AG09319 (cell line): ENCODE results near the gene CRACDL.

Source experiments
- DNase-seq: peaks from one replicate; pipeline ENCODE4 v3.0.0-alpha.2; 2010; ENCODE audit warnings: low read depth; ENCODE audit errors: extremely low read depth
- TF ChIP-seq, protein P1 (sequence below): IDR thresholded peaks from 2 replicates; pipeline ENCODE4 v1.5.1; 2011; ENCODE audit warnings: low read depth, mild to moderate bottlenecking, inconsistent platforms, low read length, moderate library complexity

CRACDL gene

DNA sequence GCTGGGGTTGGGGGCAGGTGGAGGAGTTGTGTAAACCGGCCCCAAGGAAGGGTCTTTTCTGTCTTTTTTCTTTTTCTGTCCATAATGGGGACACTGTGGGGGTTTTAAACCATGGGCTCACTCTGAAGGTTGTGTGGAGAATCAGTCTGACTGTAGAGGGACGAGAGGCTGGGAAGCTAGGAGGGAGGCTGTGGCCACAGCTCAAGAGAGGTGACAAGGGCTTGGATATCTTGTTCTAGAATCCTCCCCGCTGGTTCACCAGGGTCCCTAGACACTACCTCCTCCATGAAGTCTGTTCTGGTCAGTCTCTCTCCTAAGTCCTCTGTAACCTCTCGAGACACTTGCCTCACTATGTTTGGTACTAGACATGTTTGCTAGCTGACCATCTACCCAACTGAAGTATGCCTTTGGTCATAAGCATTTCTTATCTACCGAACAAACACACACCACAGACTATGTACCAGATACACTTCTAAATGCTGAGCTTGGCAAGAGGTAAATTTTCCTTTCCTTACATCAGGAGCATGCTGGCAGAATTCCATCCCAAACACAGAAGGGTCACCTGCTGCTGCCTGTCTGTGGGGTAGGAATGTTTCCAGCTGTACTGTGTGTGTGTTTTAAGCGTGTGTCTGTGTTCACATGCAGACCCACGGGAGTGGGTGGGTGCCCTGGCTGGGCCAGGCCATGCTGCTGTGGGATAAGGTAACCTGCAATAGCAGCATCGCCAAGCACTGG is 135.5 kb downstream of the CRACDL start:
- no peak for DNase-seq

DNA sequence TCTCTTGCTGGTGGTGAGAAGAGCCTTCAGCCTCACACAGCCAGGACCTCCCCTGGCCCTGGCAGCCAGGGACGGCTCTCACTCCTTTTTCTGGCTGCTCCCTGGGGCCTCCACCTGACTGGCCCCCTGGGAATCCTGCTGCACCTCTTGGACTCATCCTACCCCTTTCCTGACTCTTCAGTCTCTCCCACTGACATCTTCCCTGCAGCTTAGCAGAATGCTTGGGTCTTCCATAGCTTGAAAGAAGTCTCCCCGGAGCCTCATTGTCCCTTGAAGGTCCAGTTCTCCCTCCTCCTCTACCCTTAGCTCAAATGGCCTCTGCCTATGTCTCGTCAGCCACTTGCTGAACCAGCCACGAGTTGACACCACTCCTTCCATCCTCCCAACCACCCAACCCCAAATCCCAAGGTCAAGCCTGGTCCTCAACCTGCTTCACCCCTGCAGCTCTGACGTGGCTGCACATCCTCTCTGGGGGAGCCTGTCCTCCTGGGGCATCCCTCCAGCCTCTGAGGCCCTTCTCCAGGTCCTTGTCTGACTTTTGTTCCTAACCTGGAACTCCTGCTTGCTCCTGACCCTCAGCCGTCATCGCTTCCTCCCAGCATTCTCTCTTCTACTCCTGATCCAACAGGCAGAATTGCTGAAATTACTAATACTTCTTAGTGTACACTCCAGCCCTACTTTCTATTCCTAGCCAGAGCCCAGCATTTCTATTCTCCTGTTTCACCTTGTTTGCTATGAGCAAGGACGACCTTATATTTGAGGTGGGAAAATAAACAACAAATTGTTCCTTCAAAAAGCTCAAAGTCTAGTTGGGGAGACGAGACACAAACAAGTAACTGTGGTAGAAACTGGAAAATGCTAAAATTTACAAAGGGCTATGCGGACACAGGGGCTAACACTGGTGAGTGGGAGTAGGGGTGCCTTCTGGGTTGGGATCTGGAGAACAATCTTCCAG is 136.4 kb downstream of the CRACDL start:
- no peak for DNase-seq
- TF ChIP-seq, protein P1, sequence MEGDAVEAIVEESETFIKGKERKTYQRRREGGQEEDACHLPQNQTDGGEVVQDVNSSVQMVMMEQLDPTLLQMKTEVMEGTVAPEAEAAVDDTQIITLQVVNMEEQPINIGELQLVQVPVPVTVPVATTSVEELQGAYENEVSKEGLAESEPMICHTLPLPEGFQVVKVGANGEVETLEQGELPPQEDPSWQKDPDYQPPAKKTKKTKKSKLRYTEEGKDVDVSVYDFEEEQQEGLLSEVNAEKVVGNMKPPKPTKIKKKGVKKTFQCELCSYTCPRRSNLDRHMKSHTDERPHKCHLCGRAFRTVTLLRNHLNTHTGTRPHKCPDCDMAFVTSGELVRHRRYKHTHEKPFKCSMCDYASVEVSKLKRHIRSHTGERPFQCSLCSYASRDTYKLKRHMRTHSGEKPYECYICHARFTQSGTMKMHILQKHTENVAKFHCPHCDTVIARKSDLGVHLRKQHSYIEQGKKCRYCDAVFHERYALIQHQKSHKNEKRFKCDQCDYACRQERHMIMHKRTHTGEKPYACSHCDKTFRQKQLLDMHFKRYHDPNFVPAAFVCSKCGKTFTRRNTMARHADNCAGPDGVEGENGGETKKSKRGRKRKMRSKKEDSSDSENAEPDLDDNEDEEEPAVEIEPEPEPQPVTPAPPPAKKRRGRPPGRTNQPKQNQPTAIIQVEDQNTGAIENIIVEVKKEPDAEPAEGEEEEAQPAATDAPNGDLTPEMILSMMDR, result no peak

More for the DNA sequence above, 135.5 kb downstream of the CRACDL start:
- TF ChIP-seq, protein P1, result no peak

DNA sequence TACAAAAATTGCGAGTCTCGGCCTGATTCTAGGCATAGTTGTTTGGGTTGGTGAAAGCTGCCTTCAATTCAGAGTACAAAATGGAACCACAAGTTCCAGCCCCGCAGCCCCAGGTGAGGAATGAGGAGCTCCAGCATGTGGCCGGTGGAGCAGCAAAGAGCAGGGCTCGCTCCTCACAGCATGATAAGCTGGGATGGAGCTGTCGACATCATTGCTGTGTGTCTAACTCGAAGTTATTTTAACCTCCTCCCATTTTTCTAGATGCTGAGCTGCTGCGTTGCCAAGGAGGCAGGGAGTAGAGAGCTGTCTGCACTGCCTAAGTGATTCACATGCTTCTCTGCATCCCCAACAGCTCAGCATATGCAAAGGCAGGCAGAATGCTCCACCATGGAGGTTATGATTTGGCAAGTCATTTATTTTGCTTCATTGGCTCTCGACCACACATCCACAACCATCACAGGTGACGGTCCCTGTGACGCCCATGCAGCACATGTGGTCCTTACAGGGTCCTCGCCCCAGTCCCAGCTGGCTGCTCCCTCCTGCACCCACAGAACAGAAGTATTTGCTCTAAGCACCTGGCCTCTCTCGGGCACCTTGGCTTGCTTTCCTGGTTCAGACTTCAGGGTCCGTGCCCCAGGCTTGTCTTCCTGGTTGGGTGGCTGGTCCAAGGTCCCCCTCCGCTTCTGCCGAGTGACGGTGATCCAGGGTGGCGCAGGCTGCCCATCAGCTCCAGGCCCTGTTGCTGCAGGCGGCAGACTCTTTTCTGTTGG is 139.1 kb downstream of the CRACDL start:
- TF ChIP-seq, protein P1, result no peak
- DNase-seq, result no peak

DNA sequence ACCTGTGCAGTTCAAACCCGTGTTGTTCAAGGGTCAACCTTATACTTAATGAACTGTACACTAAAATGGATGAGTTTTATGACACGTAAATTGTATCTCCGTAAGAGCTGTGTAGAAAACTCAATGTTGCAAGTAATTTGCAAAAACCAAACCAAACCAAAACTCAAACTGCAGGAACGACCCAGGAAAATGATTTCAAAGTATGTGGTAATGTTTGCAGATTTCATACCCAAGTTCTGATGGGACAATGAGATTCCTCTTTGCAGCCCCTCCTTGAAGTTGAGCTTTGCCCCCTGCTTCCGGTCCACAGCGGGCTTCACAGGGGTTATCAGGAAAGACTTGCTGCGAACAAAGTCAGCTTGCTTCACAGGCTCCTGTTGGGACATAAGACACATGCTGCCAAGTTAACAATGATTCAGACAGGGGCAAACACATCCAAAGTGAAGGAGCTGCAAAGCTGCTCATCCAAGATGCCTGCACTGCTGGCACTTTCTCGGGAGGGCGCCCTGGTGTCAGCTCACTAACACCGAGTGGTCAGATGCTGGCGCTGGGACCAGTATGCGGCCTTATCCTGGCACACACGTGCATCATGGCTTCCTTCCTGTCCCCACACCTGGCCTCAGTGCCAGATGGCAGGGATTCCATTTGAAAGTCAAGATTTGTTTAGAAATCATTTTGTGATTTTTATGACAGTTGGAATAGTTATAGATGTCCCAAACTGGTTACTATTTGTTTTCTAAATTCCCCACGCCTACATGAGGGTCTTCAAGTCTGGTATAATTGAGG is 139.9 kb downstream of the CRACDL start:
- no peak for DNase-seq

DNA sequence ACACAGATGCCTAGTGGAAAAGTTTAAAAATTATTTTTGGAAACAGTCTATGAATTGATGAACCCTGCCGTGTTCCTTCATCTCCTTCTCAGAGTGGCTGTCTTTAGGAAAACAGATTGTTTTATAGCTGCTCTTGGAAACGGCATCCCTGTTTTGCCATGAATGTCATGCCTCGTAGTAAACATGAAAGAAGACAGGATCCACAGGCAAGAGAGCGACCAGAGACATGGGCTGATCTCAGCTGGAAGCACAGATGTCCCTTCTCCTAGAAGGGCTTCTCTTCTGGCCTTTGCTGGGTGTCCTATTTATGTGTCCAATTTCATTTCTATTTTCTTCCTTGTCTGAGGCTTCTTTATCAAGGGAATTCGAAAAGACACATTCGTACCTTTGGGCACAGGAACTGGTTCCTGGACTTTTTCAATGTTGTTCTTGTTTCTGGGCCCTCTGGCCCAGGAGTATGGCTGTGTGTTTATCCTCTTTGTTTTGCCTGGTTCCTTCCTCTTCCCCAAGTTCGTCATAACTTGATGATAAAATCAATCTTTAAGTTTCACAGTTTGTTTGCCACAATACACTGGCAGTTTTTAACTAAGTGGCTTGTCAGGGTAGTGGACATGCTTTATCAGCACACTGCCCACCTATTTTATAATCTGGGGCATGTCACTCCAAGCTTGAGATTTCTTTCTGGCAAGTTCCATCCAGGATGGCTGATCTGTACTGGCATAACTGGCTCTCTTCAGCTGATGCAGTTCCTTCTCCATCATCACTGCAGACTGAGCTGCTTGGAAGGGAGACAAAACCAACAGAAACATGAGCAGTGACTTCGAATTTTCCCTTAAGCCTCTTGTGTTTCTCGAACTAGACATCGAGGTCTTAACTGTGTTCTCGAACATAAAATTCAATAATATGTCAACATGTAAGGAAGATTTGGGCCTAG is 141.9 kb downstream of the CRACDL start:
- TF ChIP-seq, protein P1, result no peak
- DNase-seq, result no peak

More for the DNA sequence above, 139.9 kb downstream of the CRACDL start:
- TF ChIP-seq, protein P1, result no peak

DNA sequence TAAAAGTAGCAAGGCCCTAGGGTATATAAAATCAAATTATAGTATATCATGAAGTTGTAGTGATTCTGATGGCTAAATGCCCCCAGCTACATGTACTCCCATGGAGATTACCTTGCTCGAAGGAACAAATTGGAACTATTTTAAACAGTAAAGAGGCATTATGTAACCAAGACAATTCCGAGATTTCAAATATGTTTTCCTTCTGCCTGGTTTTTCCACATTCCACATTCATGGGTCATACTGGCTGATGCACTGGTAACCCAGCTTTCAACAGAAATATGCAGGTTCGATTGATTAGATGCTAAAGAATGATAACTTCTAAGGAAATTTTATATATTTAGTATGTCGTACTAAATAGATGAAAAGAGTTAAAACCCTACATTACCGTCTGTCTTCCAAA is 142.8 kb downstream of the CRACDL start:
- no peak for DNase-seq
- TF ChIP-seq, protein P1, result no peak
